Measurements from ENCODE around the gene BTG4. TPM values are rescaled to one million over a fixed set of nuclear protein-coding genes. Genes with fewer than 3 reads are reported as not detected.

The BTG4 gene
- total and polyA plus RNA-seq, 2 donors (not counting 1 experiment from before 2014, with no cell fraction given) = not detected

DNA sequence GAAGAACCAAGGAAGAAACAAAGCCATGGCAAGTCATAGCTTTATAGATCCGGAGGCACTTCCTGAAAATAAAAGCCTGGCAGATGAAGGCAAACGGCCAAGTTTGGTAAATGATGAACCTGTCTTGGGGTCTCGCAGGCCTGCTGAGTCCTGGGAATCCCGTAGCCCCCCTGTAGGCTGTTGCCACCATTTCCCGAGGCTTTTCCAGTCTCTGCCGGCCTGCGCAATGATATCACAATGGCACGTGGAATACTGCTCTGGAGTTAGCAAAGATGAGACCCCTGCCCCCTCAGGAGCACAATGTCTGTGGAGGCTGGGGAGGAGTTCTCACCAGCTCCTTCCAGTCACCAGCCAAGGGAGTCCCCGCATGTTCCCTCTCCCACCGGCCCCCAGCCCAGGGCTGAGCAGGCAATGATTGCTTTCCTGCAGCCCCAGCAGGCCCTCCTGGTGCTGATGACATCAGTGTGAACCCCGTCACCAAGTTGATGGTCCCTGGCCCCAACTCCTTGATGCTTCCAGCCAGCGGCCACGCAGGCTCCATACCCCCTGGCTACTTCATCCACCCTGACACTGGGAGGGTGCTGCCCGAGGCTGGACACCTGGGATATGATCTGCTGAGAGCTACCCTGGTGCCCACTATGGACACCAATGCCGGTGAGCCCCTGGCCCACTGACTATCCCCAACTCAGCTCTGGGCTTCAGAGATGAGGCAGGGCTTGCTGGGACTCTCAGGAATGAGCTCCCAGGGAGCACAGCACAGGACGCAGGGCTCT, 55.9 kb downstream of the BTG4 start:
- no peak overlapping the region for H3K4me3 Mint-ChIP-seq
- WGBS (ENCODE audit: insufficient coverage) = 85% methylated on average over 15 of the region's 16 CpGs
- peaks cover 7% of the 10 kb centered on the region for H3K4me1 Mint-ChIP-seq
- H4K20me1 ChIP-seq (ENCODE audit: control insufficient read depth, insufficient read depth, low read length, poor library complexity, severe bottlenecking) = no peaks in the 10 kb centered on the region
- H3K4me3 ChIP-seq (ENCODE audit: control extremely low read depth in 1 of 5, extremely low read depth in 1 of 5, insufficient read depth in 1 of 5, low read depth in 2 of 5, low read length in 4 of 5) = no peak overlapping the region
- no peaks in the 10 kb centered on the region for H3K9me3 Mint-ChIP-seq (ENCODE audit: insufficient read depth)
- no peaks in the 10 kb centered on the region for H3K9me3 ChIP-seq (ENCODE audit: control extremely low read depth in 1 of 3, control insufficient read depth in 2 of 3, insufficient read depth in 1 of 3, low read length in 2 of 3)
- H3K36me3 ChIP-seq (replicated peaks in 1 of 2; ENCODE audit: control extremely low read depth in 1 of 2, control insufficient read depth in 1 of 2, extremely low read depth in 1 of 2, insufficient read depth in 2 of 2, low read length in 1 of 2) = no peaks in the 10 kb centered on the region
- TF ChIP-seq, protein P1, sequence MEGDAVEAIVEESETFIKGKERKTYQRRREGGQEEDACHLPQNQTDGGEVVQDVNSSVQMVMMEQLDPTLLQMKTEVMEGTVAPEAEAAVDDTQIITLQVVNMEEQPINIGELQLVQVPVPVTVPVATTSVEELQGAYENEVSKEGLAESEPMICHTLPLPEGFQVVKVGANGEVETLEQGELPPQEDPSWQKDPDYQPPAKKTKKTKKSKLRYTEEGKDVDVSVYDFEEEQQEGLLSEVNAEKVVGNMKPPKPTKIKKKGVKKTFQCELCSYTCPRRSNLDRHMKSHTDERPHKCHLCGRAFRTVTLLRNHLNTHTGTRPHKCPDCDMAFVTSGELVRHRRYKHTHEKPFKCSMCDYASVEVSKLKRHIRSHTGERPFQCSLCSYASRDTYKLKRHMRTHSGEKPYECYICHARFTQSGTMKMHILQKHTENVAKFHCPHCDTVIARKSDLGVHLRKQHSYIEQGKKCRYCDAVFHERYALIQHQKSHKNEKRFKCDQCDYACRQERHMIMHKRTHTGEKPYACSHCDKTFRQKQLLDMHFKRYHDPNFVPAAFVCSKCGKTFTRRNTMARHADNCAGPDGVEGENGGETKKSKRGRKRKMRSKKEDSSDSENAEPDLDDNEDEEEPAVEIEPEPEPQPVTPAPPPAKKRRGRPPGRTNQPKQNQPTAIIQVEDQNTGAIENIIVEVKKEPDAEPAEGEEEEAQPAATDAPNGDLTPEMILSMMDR (IDR thresholded peaks at IDR 0.05) = no peak
- no peak for TF ChIP-seq EZH2 (IDR thresholded peaks at IDR 0.05; ENCODE audit: borderline replicate concordance, insufficient read depth, low read depth, low read length, poor library complexity, severe bottlenecking)
- H3K27ac ChIP-seq (ENCODE audit: low read length in 2 of 2) = no peak overlapping the region
- POLR2A ChIA-PET = no interaction called here
- H3K4me1 ChIP-seq (ENCODE audit: control insufficient read depth in 2 of 2, insufficient read depth in 2 of 2, low read length in 2 of 2) = peaks cover 0 to under 1% of the 10 kb centered on the region in 2 donors
- H3K9ac ChIP-seq (ENCODE audit: low read length) = no peak overlapping the region
- ATAC-seq (ENCODE audit: low read depth) = no peak
- DNase-seq = no peak
- H3K27me3 ChIP-seq (replicated peaks in 1 of 4; ENCODE audit: control extremely low read depth in 1 of 4, control insufficient read depth in 3 of 4, insufficient read depth in 4 of 4, low read length in 3 of 4) = peaks cover 0 to 34% (median 5%) of the 10 kb centered on the region in 4 experiments
- no peak overlapping the region for H2AFZ ChIP-seq (ENCODE audit: insufficient read depth, low read depth, low read length, poor library complexity, severe bottlenecking)
- no peaks in the 10 kb centered on the region for H3K79me2 ChIP-seq (ENCODE audit: control insufficient read depth, insufficient read depth, low read length)
- no peak overlapping the region for H3K4me2 ChIP-seq (replicated peaks; ENCODE audit: low read depth, low read length, poor library complexity, severe bottlenecking)
- intact Hi-C loops (cut with micrococcal nuclease) = no loop called here
- CTCF ChIA-PET = interaction anchor here (1.3 to 1.9 kb wide), 2 partner anchors 10 to 174 kb away, joined by 3 to 5 read pairs; no protein-coding TSS in a partner anchor
- peaks cover 63% of the 10 kb centered on the region for H3K27me3 Mint-ChIP-seq
- H3K27ac Mint-ChIP-seq = no peak overlapping the region

Measured in B cell (primary cell).